PC-3 (cell line): ENCODE data around the gene ATP2B3. TPM values are rescaled to one million over a fixed set of nuclear protein-coding genes. Genes with fewer than 3 reads are reported as not detected.

Experiments
- ATAC-seq: fragments of 200-7000 bp; cut with Tn5 transposase; 2 replicates; pipeline ENCODE4 v1.9.1; 2020; ENCODE audit warnings: mild to moderate bottlenecking, moderate library complexity
- BruUV-seq: library from RNA; stranded (reverse); fragments of 400-500 nt; replicated peaks from 2 replicates; lab custom pipeline; 2021; lab: Mats Ljungman, UMichigan
- CTCF ChIA-PET: fragments of 300-600 bp; sonication (Branson Sonifier 250); formaldehyde crosslinking; loops from one replicate; lab custom pipeline; 2022; ENCODE audit warnings: antibody characterized with exemption; lab: Charles Lee
- POLR2A ChIA-PET: fragments of 300-600 bp; sonication (Branson Sonifier 250); formaldehyde crosslinking; loops from one replicate; lab custom pipeline; 2022; ENCODE audit warnings: antibody characterized with exemption; ENCODE audit not compliant: unreplicated experiment; lab: Charles Lee
- DNase-seq: peaks from one replicate; pipeline ENCODE4 v3.0.0-alpha.2; 2015
- H2AFZ ChIP-seq: fragments of 300-600 bp; sonication (generic); 2 replicates; pipeline ENCODE4 v1.6.0; 2016; ENCODE audit warnings: antibody characterized with exemption, low read length
- H3F3A ChIP-seq: fragments of 300-600 bp; sonication (generic); one replicate; pipeline ENCODE4 v1.6.0; 2017; ENCODE audit warnings: antibody characterized with exemption, low read length, control low read depth, mild to moderate bottlenecking; ENCODE audit not compliant: unreplicated experiment
- H3K27ac ChIP-seq: fragments of 300-600 bp; sonication (generic); 2 replicates; pipeline ENCODE4 v1.5.1; 2016; ENCODE audit warnings: mild to moderate bottlenecking, low read length
- H3K27me3 ChIP-seq: fragments of 300-600 bp; sonication (generic); 2 replicates; pipeline ENCODE4 v1.6.1; 2016; ENCODE audit warnings: low read length, mixed read lengths
- H3K36me3 ChIP-seq: fragments of 300-600 bp; sonication (generic); 2 replicates; pipeline ENCODE4 v1.6.1; 2016; ENCODE audit warnings: low read depth, mixed run types, low read length, mixed read lengths
- H3K4me1 ChIP-seq: fragments of 300-600 bp; sonication (generic); 2 replicates; pipeline ENCODE4 v1.5.1; 2016; ENCODE audit warnings: low read length; ENCODE audit not compliant: insufficient read depth
- H3K4me2 ChIP-seq: fragments of 300-600 bp; sonication (generic); 2 replicates; pipeline ENCODE4 v1.6.0; 2016; ENCODE audit warnings: low read length
- H3K4me3 ChIP-seq: fragments of 300-600 bp; sonication (generic); 2 replicates; pipeline ENCODE4 v1.5.1; 2016; ENCODE audit warnings: mild to moderate bottlenecking, low read length, mixed read lengths
- H3K79me2 ChIP-seq: fragments of 300-600 bp; sonication (generic); 2 replicates; pipeline ENCODE4 v1.6.1; 2017; ENCODE audit warnings: low read length, mixed read lengths
- H3K9ac ChIP-seq: fragments of 300-600 bp; sonication (generic); 2 replicates; pipeline ENCODE4 v1.6.0; 2016; ENCODE audit warnings: mild to moderate bottlenecking, low read length
- H3K9me2 ChIP-seq: fragments of 300-600 bp; sonication (generic); replicated peaks from 2 replicates; pipeline ENCODE4 v1.6.1; 2016; ENCODE audit warnings: mixed run types, low read length, mixed read lengths
- H3K9me3 ChIP-seq: fragments of 300-600 bp; sonication (generic); 2 replicates; pipeline ENCODE4 v1.6.1; 2016; ENCODE audit warnings: low read length, mixed read lengths
- H4K20me1 ChIP-seq: fragments of 300-600 bp; sonication (generic); 2 replicates; pipeline ENCODE4 v1.6.1; 2016; ENCODE audit warnings: low read length, mixed read lengths
- CTCF ChIP-seq: fragments of 300-600 bp; sonication (generic); conservative IDR thresholded peaks from 2 replicates; pipeline ENCODE4 v1.5.1; 2017; ENCODE audit warnings: antibody characterized with exemption, low read depth, mild to moderate bottlenecking, low read length
- EZH2 ChIP-seq: fragments of 300-600 bp; sonication (generic); IDR thresholded peaks from one replicate; pipeline ENCODE4 v1.6.1; 2017; ENCODE audit warnings: antibody characterized with exemption, mild to moderate bottlenecking, low read length; ENCODE audit not compliant: unreplicated experiment
- EZH2phosphoT487 ChIP-seq: fragments of 300-600 bp; sonication (generic); IDR thresholded peaks from 2 replicates; pipeline ENCODE4 v1.6.1; 2018; ENCODE audit warnings: mild to moderate bottlenecking, antibody characterized with exemption, low read length, borderline replicate concordance
- intact Hi-C: fragments of 100-400 bp; cut with micrococcal nuclease; formaldehyde crosslinking; loops from 2 replicates; pipeline ENCODE4 v1.9.0; 2023
- total RNA-seq: library from RNA; depleted of rRNA; stranded (reverse); fragments of >200 nt; gene quantifications from 2 replicates; pipeline ENCODE4 v1.2.3, GENCODE V29; 2014

The ATP2B3 gene
- total RNA-seq, 1 experiment from 2014 or later: not detected

- TF ChIP-seq EZH2phosphoT487: no peak
- no peak for TF ChIP-seq EZH2
- DNase-seq: no peak
- H3K4me3 ChIP-seq: no peak overlapping the region
- no peak overlapping the region for H3K27ac ChIP-seq
- no peaks in the 10 kb centered on the region for H3K27me3 ChIP-seq
- no peaks in the 10 kb centered on the region for H3K36me3 ChIP-seq
- no peak overlapping the region for H2AFZ ChIP-seq
- ChIA-PET CTCF (no interaction called here), POLR2A (no interaction called here)
- intact Hi-C loops: no loop called here
- no TSS peak for BruUV-seq
- no peak overlapping the region for H3K4me2 ChIP-seq
- no peaks in the 10 kb centered on the region for H4K20me1 ChIP-seq
- no peak overlapping the region for H3K9ac ChIP-seq
- no peaks in the 10 kb centered on the region for H3K79me2 ChIP-seq
- H3K4me1 ChIP-seq: no peaks in the 10 kb centered on the region
- H3K9me3 ChIP-seq: no peaks in the 10 kb centered on the region
- no peak for ATAC-seq
- H3F3A ChIP-seq: no peaks in the 10 kb centered on the region
- H3K9me2 ChIP-seq: no peaks in the 10 kb centered on the region
Measured at GRCh38 chrX:153565996-153566580, 48.6 kb downstream of the ATP2B3 start.

GRCh38 chrX:153568451-153569011 is 51.1 kb downstream of the ATP2B3 start:
- Histone ChIP-seq H2AFZ (no peak overlapping the region), H3K4me1 (no peaks in the 10 kb centered on the region), H3K79me2 (no peaks in the 10 kb centered on the region), H4K20me1 (no peaks in the 10 kb centered on the region), H3K4me3 (no peak overlapping the region), H3K9me2 (no peaks in the 10 kb centered on the region), H3K4me2 (no peak overlapping the region), H3K9ac (no peak overlapping the region), H3K36me3 (no peaks in the 10 kb centered on the region), H3K27ac (no peak overlapping the region), H3K9me3 (no peaks in the 10 kb centered on the region), H3K27me3 (no peaks in the 10 kb centered on the region), H3F3A (no peaks in the 10 kb centered on the region)
- ChIA-PET CTCF (no interaction called here), POLR2A (no interaction called here)
- ATAC-seq (no peak; the same call in 1 of the 2 replicates), DNase-seq (peak; percentile 13)
- intact Hi-C loops: no loop called here
- no TSS peak for BruUV-seq
- TF ChIP-seq EZH2phosphoT487 (no peak), CTCF (0 out of 2 replicates have a peak, but pooled peaks have one; percentile 23)

GRCh38 chrX:153569475-153569874 is 52.0 kb downstream of the ATP2B3 start:
- H3K27me3 ChIP-seq: no peaks in the 10 kb centered on the region
- no peak overlapping the region for H3K4me3 ChIP-seq
- H3K9me3 ChIP-seq: no peaks in the 10 kb centered on the region
- ChIA-PET CTCF (no interaction called here), POLR2A (no interaction called here)
- H4K20me1 ChIP-seq: no peaks in the 10 kb centered on the region
- no peaks in the 10 kb centered on the region for H3K4me1 ChIP-seq
- intact Hi-C loops: no loop called here
- H3K9me2 ChIP-seq: no peaks in the 10 kb centered on the region
- DNase-seq (no peak), ATAC-seq (no peak)
- no peaks in the 10 kb centered on the region for H3F3A ChIP-seq
- no TSS peak for BruUV-seq
- H3K36me3 ChIP-seq: no peaks in the 10 kb centered on the region
- no peak overlapping the region for H3K9ac ChIP-seq
- no peak overlapping the region for H3K4me2 ChIP-seq
- no peaks in the 10 kb centered on the region for H3K79me2 ChIP-seq
- TF ChIP-seq EZH2phosphoT487: no peak
- no peak for TF ChIP-seq CTCF
- TF ChIP-seq EZH2: no peak
- H2AFZ ChIP-seq: no peak overlapping the region
- no peak overlapping the region for H3K27ac ChIP-seq
